GM18511 (cell line): Measurements from ENCODE around the gene FUCA2.
"Not testable (repeated sequence)": the region's sequence is repeated elsewhere in the genome, so short reads cannot be mapped to it uniquely, and the experiment has no call there.

ENCODE experiments used
- ATAC-seq: cut with Tn5 transposase; IDR thresholded peaks from one replicate; pipeline ENCODE4 v1.9.1; 2021; ENCODE audit warnings: mild to moderate bottlenecking, moderate library complexity; ENCODE audit not compliant: unreplicated experiment

Gene FUCA2

DNA sequence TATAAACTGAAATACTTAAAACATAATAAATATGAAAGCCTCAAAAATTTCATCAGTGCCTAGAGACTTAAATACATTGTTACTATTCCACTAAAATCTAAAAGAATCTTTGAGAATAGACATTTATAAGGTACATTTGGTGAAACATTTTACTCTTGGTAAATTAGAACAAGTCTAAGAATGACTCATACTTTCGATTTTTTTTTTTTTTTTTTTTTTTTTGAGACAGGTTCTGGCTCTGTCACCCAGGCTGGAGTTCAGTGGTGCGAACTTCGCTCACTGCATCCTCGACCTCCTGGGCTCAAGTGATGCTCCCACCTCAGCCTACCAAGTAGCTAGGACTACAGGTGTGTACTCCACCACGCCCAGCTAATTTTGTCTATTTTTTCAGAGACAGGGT is 6.4 kb downstream of the FUCA2 start:
- peak; percentile 49 for ATAC-seq

- ATAC-seq, result no peak
Measured at GRCh38 chr6:143504369-143504768, 7.2 kb downstream of the FUCA2 start.

GRCh38 chr6:143501851-143502250 is 9.7 kb downstream of the FUCA2 start:
- ATAC-seq, result no peak

- ATAC-seq, result no peak
Measured at GRCh38 chr6:143498428-143498827, 13.1 kb downstream of the FUCA2 start.

GRCh38 chr6:143496974-143497373 is 14.5 kb downstream of the FUCA2 start:
- no peak for ATAC-seq

DNA sequence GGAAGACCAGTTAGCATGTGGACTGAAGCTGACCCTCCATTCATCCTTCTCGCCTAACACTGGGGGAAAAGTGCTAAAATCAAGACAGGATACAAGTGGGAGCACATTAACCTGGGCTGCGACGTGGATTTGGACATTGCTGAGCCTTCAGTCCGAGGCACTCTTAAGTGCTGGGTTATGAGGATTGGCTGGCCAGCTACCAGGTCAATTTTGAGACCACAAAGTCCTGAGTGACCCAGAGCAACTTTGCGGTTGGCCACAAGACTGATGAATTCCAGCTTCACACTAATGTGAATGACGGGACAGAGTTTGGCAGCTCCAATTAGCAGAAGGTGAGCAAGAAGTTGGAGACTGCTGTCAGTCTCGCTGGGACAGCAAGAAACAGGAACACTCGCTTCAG is 20.7 kb downstream of the FUCA2 start:
- ATAC-seq, result no peak

GRCh38 chr6:143490244-143490643 is 21.3 kb downstream of the FUCA2 start:
- ATAC-seq, result no peak

DNA sequence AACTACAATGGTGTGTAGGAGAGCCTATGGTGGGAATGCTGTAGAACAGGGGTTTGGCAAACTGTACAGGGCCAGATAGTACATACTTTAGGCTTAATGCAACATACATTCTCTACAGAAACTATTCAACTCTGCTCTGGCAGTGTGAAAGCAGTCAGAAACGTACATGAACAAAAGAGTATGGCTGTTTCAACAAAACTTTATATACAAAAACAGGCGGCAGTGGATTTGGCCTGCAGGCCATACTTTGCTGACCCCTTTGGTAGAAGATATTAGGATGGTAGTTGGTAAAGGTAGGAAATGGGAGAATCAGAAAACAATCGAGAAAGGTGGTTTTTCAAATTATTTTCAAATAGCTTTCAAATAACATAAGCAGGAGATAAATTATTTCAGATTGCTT is 24.8 kb downstream of the FUCA2 start:
- no peak for ATAC-seq

DNA sequence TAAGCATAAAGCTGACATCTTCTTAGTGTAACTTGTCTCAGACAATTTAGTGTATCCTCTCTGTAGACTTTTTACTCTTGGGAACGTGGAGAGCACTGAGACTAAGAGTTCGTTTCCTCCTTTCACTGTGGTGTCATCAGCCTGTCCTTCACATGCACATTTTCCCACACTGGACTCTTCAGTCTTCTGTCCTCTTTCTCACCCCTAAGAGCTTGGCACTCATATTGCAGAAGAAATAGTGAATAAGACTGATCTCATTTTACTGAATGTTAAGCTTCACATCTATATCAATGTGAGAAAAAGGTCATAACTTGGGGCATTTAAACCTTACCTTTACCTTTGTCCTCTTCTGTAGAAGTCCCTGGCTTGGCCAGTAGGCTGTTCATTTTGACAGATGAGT is 25.6 kb downstream of the FUCA2 start:
- ATAC-seq, result no peak

GRCh38 chr6:143482593-143482992 is 28.9 kb downstream of the FUCA2 start:
- no peak for ATAC-seq

- ATAC-seq, result peak; percentile 62
Measured at GRCh38 chr6:143478479-143479062, 32.9 kb downstream of the FUCA2 start.

DNA sequence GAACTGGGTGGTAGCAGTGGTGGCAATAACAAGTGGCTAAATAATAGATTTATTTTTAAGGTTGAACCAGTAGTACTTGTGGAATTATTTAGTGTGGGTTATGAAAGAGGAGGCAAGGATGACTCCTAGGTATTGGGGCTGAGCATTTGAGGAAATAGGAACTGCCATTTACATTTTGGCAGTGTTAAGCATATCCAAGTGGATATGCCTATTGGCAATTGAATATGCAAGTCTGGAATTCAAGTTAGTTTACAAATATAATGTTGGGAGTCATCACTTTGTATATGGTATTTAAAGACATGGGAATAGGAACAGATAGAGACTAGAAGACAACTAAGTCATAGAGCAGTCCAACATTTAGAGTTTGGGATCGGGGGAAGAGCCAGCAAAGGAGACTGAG is 35.0 kb downstream of the FUCA2 start:
- ATAC-seq, result no peak

GRCh38 chr6:143471822-143472221 is 39.7 kb downstream of the FUCA2 start:
- ATAC-seq, result no peak

GRCh38 chr6:143468823-143469222 is 42.7 kb downstream of the FUCA2 start:
- not testable (repeated sequence) for ATAC-seq

DNA sequence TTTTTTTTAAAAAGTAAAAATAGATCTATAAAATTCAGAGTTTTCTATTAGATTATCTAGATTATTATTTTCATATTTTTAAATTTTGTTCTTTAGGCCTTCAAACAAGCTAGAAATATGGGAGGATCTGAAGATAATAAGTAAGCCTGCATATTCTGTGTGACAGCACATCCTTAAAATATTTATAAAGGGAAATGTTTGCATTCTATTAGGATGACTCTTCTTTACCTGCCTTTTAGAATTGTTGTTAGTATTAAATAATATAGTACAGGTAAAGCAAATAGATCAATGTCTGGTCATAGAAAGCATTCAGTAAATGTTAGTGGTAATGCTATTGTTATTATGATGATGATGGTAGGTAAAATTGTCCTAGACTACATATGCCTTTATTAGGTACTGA is 43.5 kb downstream of the FUCA2 start:
- no peak for ATAC-seq

- no peak for ATAC-seq
Measured at GRCh38 chr6:143465546-143465945, 46.0 kb downstream of the FUCA2 start.

GRCh38 chr6:143457563-143458359 is 53.8 kb downstream of the FUCA2 start:
- no peak for ATAC-seq

- ATAC-seq, result no peak
Measured at GRCh38 chr6:143451531-143451930, 60.0 kb downstream of the FUCA2 start.

DNA sequence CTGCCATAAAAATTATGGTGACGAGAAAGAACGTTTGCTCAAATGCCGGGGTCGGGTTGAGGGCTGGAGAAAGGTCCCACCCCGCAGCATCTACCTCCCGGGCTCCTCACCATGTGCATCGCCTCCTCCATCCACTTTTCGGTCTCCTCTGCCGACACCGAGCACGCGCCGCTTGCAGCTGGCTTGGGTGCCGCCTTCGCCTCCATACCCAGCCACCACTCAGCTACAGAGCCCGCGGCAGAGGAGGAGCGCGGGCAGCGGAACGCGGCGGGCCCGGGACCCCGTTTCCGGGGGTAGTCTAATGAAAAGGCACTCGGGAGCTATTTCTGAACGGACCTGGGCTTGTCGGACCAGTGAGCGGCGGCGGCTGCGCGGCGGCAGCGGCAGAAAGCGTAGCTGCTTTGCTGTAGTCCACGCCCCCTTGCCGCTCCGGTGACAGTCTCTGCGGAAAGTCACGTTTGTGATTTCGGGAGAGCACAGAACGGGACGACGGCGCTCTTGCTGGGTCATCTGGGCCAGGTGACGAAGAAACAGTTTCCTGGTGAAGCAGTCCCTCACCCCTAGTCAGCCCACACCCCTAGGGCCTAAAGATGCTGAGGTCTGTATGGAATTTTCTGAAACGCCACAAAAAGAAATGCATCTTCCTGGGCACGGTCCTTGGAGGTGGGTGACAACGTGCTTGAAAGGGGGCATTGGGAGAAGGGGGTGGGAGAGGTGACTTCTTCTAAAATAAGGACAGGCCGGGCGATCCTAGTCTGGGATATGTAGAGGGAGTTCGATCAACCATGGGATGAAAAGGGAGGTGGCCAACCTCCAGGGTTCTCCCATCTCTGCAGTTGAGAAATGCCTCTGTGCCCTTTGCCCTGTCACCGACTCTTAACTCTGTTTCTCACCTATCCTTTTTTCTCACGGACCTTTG is 60.8 kb downstream of the FUCA2 start, which contains the start of the genes ADAT2 and PEX3:
TSS of gene ADAT2 (minus strand) at position 243 of the 919 bp plus-strand sequence. CDS start at position 206, 37 bp downstream.
TSS of gene PEX3 (plus strand) at position 353 of the 919 bp plus-strand sequence. CDS start at position 591, 238 bp downstream.
- ATAC-seq, result peak; percentile 97

GRCh38 chr6:143449714-143450452 is 61.6 kb downstream of the FUCA2 start:
- ATAC-seq, result peak; percentile 17
